Measurements from ENCODE around the gene STAB2. TPM values are rescaled to one million over a fixed set of nuclear protein-coding genes. Genes with fewer than 3 reads are reported as not detected.

The STAB2 gene
- total and polyA plus RNA-seq, 5 donors, result 0.06 to 0.23 (median 0.10) TPM; not detected in 1

GRCh38 chr12:103677341-103677740, 90.3 kb downstream of the STAB2 start:
- intact Hi-C loops (cut with DNase I), result no loop called here
- ATAC-seq, result no peak
- 73% methylated on average over 8 of the region's 8 CpGs for WGBS

GRCh38 chr12:103677905-103678304, 90.8 kb downstream of the STAB2 start:
- no peak overlapping the region for H3K4me3 ChIP-seq (ENCODE audit: low read length)
- ATAC-seq, result no peak
- H3K27me3 ChIP-seq (ENCODE audit: control insufficient read depth, insufficient read depth), result no peaks in the 10 kb centered on the region
- no peaks in the 10 kb centered on the region for H3K9me3 ChIP-seq (ENCODE audit: control insufficient read depth, low read length)
- H3K4me1 ChIP-seq (ENCODE audit: control insufficient read depth, insufficient read depth, low read length), result peaks cover 4% of the 10 kb centered on the region
- intact Hi-C loops (cut with DNase I), result no loop called here
- DNase-seq, result no peak
- whole genome bisulfite sequencing, result 95% methylated on average over 2 of the region's 2 CpGs
- H3K27ac ChIP-seq (ENCODE audit: low read length), result no peak overlapping the region

More at GRCh38 chr12:103677341-103677740, 90.3 kb downstream of the STAB2 start:
- Histone ChIP-seq H3K9me3 (ENCODE audit: control insufficient read depth, low read length) (no peaks in the 10 kb centered on the region), H3K4me1 (ENCODE audit: control insufficient read depth, insufficient read depth, low read length) (peaks cover 4% of the 10 kb centered on the region), H3K4me3 (ENCODE audit: low read length) (no peak overlapping the region), H3K27ac (ENCODE audit: low read length) (no peak overlapping the region), H3K27me3 (ENCODE audit: control insufficient read depth, insufficient read depth) (no peaks in the 10 kb centered on the region)
- no peak for DNase-seq

- intact Hi-C loops (cut with DNase I), result no loop called here
- no peak overlapping the region for H3K27ac ChIP-seq (ENCODE audit: low read length)
- H3K27me3 ChIP-seq (ENCODE audit: control insufficient read depth, insufficient read depth), result no peaks in the 10 kb centered on the region
- no peak overlapping the region for H3K4me3 ChIP-seq (ENCODE audit: low read length)
- H3K9me3 ChIP-seq (ENCODE audit: control insufficient read depth, low read length), result no peaks in the 10 kb centered on the region
- H3K4me1 ChIP-seq (ENCODE audit: control insufficient read depth, insufficient read depth, low read length), result peaks cover 4% of the 10 kb centered on the region
- no peak for DNase-seq
- 46% methylated on average over 7 of the region's 7 CpGs for WGBS
- no peak for ATAC-seq
These were observed 92.5 kb downstream of the STAB2 start for GRCh38 chr12:103679421-103680170.

- no peak overlapping the region for H3K27ac ChIP-seq (ENCODE audit: low read length)
These were observed 93.6 kb downstream of the STAB2 start for GRCh38 chr12:103680591-103681141.

GRCh38 chr12:103686026-103686425, 99.0 kb downstream of the STAB2 start:
- Histone ChIP-seq H3K27ac (ENCODE audit: low read length) (no peak overlapping the region), H3K27me3 (ENCODE audit: control insufficient read depth, insufficient read depth) (no peaks in the 10 kb centered on the region), H3K4me1 (ENCODE audit: control insufficient read depth, insufficient read depth, low read length) (no peaks in the 10 kb centered on the region), H3K9me3 (ENCODE audit: control insufficient read depth, low read length) (no peaks in the 10 kb centered on the region), H3K4me3 (ENCODE audit: low read length) (no peak overlapping the region)
- WGBS, result 79% methylated on average over 6 of the region's 6 CpGs
- DNase-seq, result no peak
- no peak for ATAC-seq
- intact Hi-C loops (cut with DNase I), result no loop called here

More at GRCh38 chr12:103680591-103681141, 93.6 kb downstream of the STAB2 start:
- intact Hi-C loops (cut with DNase I), result no loop called here
- Histone ChIP-seq H3K4me1 (ENCODE audit: control insufficient read depth, insufficient read depth, low read length) (peaks cover 4% of the 10 kb centered on the region), H3K4me3 (ENCODE audit: low read length) (no peak overlapping the region), H3K9me3 (ENCODE audit: control insufficient read depth, low read length) (no peaks in the 10 kb centered on the region), H3K27me3 (ENCODE audit: control insufficient read depth, insufficient read depth) (no peaks in the 10 kb centered on the region)
- ATAC-seq (peak; percentile 95 to 96), DNase-seq (peak; percentile 72 to 85 (median 77))
- 17% methylated on average over 7 of the region's 7 CpGs for WGBS

- no peak for DNase-seq
- WGBS, result 54% methylated on average over 2 of the region's 2 CpGs
- no peak for ATAC-seq
- Histone ChIP-seq H3K27ac (ENCODE audit: low read length) (no peak overlapping the region), H3K9me3 (ENCODE audit: control insufficient read depth, low read length) (no peaks in the 10 kb centered on the region), H3K4me3 (ENCODE audit: low read length) (no peak overlapping the region), H3K27me3 (ENCODE audit: control insufficient read depth, insufficient read depth) (no peaks in the 10 kb centered on the region), H3K4me1 (ENCODE audit: control insufficient read depth, insufficient read depth, low read length) (no peaks in the 10 kb centered on the region)
- intact Hi-C loops (cut with DNase I), result no loop called here
These were observed 100.2 kb downstream of the STAB2 start for GRCh38 chr12:103687253-103687652.

- Histone ChIP-seq H3K4me1 (ENCODE audit: control insufficient read depth, insufficient read depth, low read length) (no peaks in the 10 kb centered on the region), H3K9me3 (ENCODE audit: control insufficient read depth, low read length) (no peaks in the 10 kb centered on the region), H3K27ac (ENCODE audit: low read length) (no peak overlapping the region), H3K4me3 (ENCODE audit: low read length) (no peak overlapping the region), H3K27me3 (ENCODE audit: control insufficient read depth, insufficient read depth) (no peaks in the 10 kb centered on the region)
- DNase-seq (no peak), ATAC-seq (no peak)
- WGBS, result 67% methylated on average over 6 of the region's 6 CpGs
- intact Hi-C loops (cut with DNase I), result no loop called here
These were observed 101.4 kb downstream of the STAB2 start for GRCh38 chr12:103688376-103689063.

- DNase-seq (no peak), ATAC-seq (no peak)
- no peak overlapping the region for H3K27ac ChIP-seq (ENCODE audit: low read length)
- no peaks in the 10 kb centered on the region for H3K4me1 ChIP-seq (ENCODE audit: control insufficient read depth, insufficient read depth, low read length)
- no peaks in the 10 kb centered on the region for H3K27me3 ChIP-seq (ENCODE audit: control insufficient read depth, insufficient read depth)
- intact Hi-C loops (cut with DNase I), result no loop called here
- WGBS, result 89% methylated on average over 2 of the region's 2 CpGs
- no peak overlapping the region for H3K4me3 ChIP-seq (ENCODE audit: low read length)
- no peaks in the 10 kb centered on the region for H3K9me3 ChIP-seq (ENCODE audit: control insufficient read depth, low read length)
These were observed 103.4 kb downstream of the STAB2 start for GRCh38 chr12:103690426-103690825.

- H3K9me3 ChIP-seq (ENCODE audit: control insufficient read depth, low read length), result no peaks in the 10 kb centered on the region
- no peaks in the 10 kb centered on the region for H3K4me1 ChIP-seq (ENCODE audit: control insufficient read depth, insufficient read depth, low read length)
- no peaks in the 10 kb centered on the region for H3K27me3 ChIP-seq (ENCODE audit: control insufficient read depth, insufficient read depth)
- 74% methylated on average over 3 of the region's 3 CpGs for WGBS
- ATAC-seq (no peak), DNase-seq (no peak)
- no peak overlapping the region for H3K4me3 ChIP-seq (ENCODE audit: low read length)
- intact Hi-C loops (cut with DNase I), result no loop called here
- H3K27ac ChIP-seq (ENCODE audit: low read length), result no peak overlapping the region
These were observed 104.0 kb downstream of the STAB2 start for GRCh38 chr12:103691063-103691462.

GRCh38 chr12:103696101-103696500, 109.0 kb downstream of the STAB2 start:
- WGBS, result 88% methylated on average over 5 of the region's 5 CpGs
- Histone ChIP-seq H3K27ac (ENCODE audit: low read length) (no peak overlapping the region), H3K4me3 (ENCODE audit: low read length) (no peak overlapping the region), H3K27me3 (ENCODE audit: control insufficient read depth, insufficient read depth) (no peaks in the 10 kb centered on the region), H3K9me3 (ENCODE audit: control insufficient read depth, low read length) (no peaks in the 10 kb centered on the region), H3K4me1 (ENCODE audit: control insufficient read depth, insufficient read depth, low read length) (peaks cover 5% of the 10 kb centered on the region)
- ATAC-seq (no peak), DNase-seq (no peak)
- intact Hi-C loops (cut with DNase I), result no loop called here
